AG09309 (cell line): ENCODE results near the gene CLIC4.
"Not testable (repeated sequence)": the region's sequence is repeated elsewhere in the genome, so short reads cannot be mapped to it uniquely, and the experiment has no call there.

Source experiments
- DNase-seq: peaks from one replicate; pipeline ENCODE4 v3.0.0-alpha.2; 2010; ENCODE audit warnings: low read depth
- H3K4me3 ChIP-seq: 2 replicates; pipeline ENCODE4 v1.5.1; 2011; ENCODE audit warnings: mild to moderate bottlenecking, low read depth, low read length, moderate library complexity; ENCODE audit not compliant: control insufficient read depth
- CTCF ChIP-seq: IDR thresholded peaks from 2 replicates; pipeline ENCODE4 v1.5.1; 2011; ENCODE audit warnings: mild to moderate bottlenecking, low read depth, low read length, inconsistent platforms; ENCODE audit not compliant: insufficient read depth, control insufficient read depth; ENCODE audit errors: missing control alignments

Gene CLIC4

GRCh38 chr1:24704411-24705259 is 40.6 kb upstream of the CLIC4 start:
- H3K4me3 ChIP-seq: no peak overlapping the region
- DNase-seq: no peak
- TF ChIP-seq CTCF: no peak

- no peak for DNase-seq
- TF ChIP-seq CTCF: no peak
- no peak overlapping the region for H3K4me3 ChIP-seq
Observed at GRCh38 chr1:24705260-24706073, 39.8 kb upstream of the CLIC4 start.

- DNase-seq, H3K4me3 ChIP-seq: not testable (repeated sequence)
Observed at GRCh38 chr1:24706074-24706389, 39.2 kb upstream of the CLIC4 start.

GRCh38 chr1:24707687-24708086 is 37.6 kb upstream of the CLIC4 start:
- no peak for DNase-seq
- H3K4me3 ChIP-seq: no peak overlapping the region
- no peak for TF ChIP-seq CTCF

GRCh38 chr1:24708938-24709337 is 36.3 kb upstream of the CLIC4 start:
- no peak for DNase-seq
- TF ChIP-seq CTCF: no peak
- no peak overlapping the region for H3K4me3 ChIP-seq

GRCh38 chr1:24709791-24710441 is 35.3 kb upstream of the CLIC4 start:
- no peak for DNase-seq
- no peak for TF ChIP-seq CTCF

GRCh38 chr1:24711329-24711728 is 33.9 kb upstream of the CLIC4 start:
- no peak overlapping the region for H3K4me3 ChIP-seq
- TF ChIP-seq CTCF: no peak
- DNase-seq: no peak

More at GRCh38 chr1:24709791-24710441, 35.3 kb upstream of the CLIC4 start:
- H3K4me3 ChIP-seq: no peak overlapping the region
